HG03139 (cell line): ENCODE results near the gene OCRL.

Experiments
- ATAC-seq: cut with Tn5 transposase; IDR thresholded peaks from one replicate; pipeline ENCODE4 v1.9.1; 2021; ENCODE audit not compliant: unreplicated experiment

The OCRL gene

GRCh38 chrX:129631849-129632248, 91.8 kb downstream of the OCRL start:
- ATAC-seq, result no peak

GRCh38 chrX:129632443-129632842, 92.4 kb downstream of the OCRL start:
- no peak for ATAC-seq

GRCh38 chrX:129634541-129634940, 94.5 kb downstream of the OCRL start:
- ATAC-seq, result no peak

DNA sequence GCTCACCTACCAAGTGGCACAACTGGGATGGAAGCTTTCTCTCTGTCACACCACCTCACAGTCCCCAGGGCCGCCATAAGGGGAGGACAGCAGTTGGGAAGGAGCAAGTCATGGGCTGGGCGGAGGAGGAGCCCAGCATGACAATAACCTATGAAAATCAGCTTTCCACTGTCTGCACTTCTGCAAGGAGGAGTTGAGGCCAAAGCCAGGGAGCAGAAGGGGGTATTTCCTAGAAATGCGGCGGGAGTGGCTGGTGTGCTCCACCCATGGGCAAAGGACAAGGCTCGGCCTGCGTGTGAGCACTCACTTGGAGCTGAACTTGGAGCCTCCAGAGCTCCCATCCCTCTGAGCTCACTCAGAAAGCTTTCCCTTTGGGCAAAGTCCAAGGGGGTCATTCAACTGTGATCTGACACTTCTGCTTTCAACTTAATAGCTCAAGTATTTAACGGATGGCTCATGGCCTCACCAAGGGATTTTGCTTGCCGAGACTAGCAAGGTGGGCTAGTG, 96.2 kb downstream of the OCRL start:
- no peak for ATAC-seq

DNA sequence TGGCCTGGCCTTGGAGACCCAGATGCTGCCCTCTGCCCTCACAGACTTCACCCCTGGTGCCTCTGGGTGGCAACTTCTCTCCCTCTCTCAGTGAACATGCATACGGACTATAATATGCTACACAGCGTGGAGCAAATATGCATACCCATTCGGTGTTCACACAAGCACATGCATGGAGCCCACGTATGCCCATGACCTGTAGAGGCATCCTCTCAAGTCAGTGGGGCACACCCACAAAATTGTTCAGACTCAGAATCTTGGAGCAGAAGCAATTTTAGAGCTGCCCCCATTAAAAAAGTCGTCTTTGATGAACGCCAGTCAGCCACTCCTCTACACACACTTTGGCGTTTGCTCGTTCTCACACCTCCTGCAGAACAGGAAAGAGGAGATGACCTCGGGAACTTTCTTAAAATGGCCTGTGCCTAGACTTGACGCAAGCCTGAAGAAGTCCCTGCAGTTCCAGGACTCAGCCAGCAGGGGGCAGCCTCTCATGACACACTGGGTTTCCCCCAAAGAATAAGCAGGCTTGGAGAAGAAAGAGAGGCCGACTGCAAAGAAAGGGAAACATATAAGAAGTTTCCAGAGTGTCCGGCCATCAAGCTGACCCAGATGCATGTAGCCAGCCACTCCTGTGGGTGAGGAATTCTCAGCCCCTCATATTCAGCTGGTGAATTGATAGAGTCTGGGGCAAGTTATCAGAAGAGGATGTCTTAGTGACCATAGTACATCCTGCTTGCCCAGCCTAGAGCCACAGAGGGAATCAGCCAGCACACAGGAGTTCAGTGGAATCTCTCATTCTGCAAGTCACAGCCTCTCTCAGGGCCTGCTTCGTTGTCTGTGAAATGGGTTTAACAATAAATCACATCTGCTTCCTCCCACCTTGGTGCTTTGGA, 97.4 kb downstream of the OCRL start:
- ATAC-seq, result no peak

DNA sequence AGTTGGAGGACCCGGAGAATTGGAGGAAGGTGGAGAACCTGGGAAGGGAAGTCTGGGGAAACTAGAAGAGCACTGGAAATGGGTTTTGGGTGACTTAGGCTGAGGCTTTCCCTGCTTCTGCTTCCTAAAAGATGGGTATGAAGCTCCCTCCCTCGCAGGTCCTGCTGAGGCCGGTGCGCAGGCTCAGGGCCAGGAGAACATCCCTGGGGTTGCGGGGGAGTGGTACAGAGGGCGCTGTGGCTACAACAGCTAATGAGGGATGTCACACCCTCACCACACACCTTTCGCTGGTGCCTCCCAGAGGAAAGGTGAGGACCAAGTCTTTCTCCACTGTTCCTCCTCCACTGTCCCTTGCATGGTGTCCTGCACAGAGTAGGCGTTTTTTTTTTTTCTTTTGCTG, 98.9 kb downstream of the OCRL start:
- ATAC-seq, result no peak

GRCh38 chrX:129640737-129641136, 100.7 kb downstream of the OCRL start:
- no peak for ATAC-seq

DNA sequence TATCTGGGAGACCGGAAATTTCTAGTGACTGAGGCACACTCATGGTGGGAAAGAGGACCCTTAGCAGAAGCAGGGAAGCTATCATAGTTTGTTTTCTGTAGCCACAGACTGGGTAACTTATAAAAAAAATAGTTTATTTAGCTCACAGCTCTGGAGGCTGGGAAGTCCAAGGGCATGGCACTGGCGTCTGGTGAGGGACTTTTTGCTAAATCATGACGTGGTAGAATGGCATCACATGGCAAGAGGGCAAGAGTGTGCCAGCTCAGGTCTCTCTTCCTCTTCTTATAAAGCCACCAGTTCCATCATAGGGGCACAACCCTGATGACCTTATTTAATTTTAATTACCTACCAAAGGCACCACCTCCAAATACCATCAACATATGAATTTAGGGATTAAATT, 101.4 kb downstream of the OCRL start:
- ATAC-seq, result no peak

GRCh38 chrX:129641941-129642340, 101.9 kb downstream of the OCRL start:
- no peak for ATAC-seq
